Measurements from ENCODE around the gene DOC2A.

- TF ChIP-seq POLR2A (IDR thresholded peaks at IDR 0.05) (no peak), CTCF (IDR thresholded peaks at IDR 0.05) (no peak)
Measured at GRCh38 chr16:30024451-30024850, 13.6 kb upstream of the DOC2A start.

Measured in adrenal gland (tissue), 5 donors.